ENCODE measurements around the gene PHF19. TPM values are rescaled to one million over a fixed set of nuclear protein-coding genes. Genes with fewer than 3 reads are reported as not detected.

The PHF19 gene
- total RNA-seq, 2 donors from 2014 or later, result 11.6 to 14.5 TPM

- intact Hi-C loops (cut with DNase I, micrococcal nuclease), result no loop called here
- ATAC-seq (no peak), DNase-seq (no peak)
These were observed 39.0 kb upstream of the PHF19 start for GRCh38 chr9:120915854-120916470.

- DNase-seq (no peak), ATAC-seq (no peak)
- intact Hi-C loops (cut with DNase I, micrococcal nuclease), result no loop called here
These were observed 38.0 kb upstream of the PHF19 start for GRCh38 chr9:120914953-120915352.

- DNase-seq (no peak), ATAC-seq (no peak)
- intact Hi-C loops (cut with DNase I, micrococcal nuclease), result no loop called here
These were observed 37.4 kb upstream of the PHF19 start for GRCh38 chr9:120914396-120914795.

GRCh38 chr9:120913647-120914264 lies 36.8 kb upstream of the PHF19 start:
- no peak for ATAC-seq
- DNase-seq, result no peak
- intact Hi-C loops (cut with DNase I, micrococcal nuclease), result no loop called here

GRCh38 chr9:120912958-120913646 lies 36.1 kb upstream of the PHF19 start:
- intact Hi-C loops (cut with DNase I, micrococcal nuclease), result no loop called here
- no peak for DNase-seq
- ATAC-seq, result no peak

- ATAC-seq, result no peak
- intact Hi-C loops (cut with DNase I, micrococcal nuclease), result no loop called here
- DNase-seq, result no peak
These were observed 34.4 kb upstream of the PHF19 start for GRCh38 chr9:120911295-120911837.

GRCh38 chr9:120910643-120911042 lies 33.7 kb upstream of the PHF19 start:
- no peak for DNase-seq
- no peak for ATAC-seq
- intact Hi-C loops (cut with DNase I, micrococcal nuclease), result no loop called here

GRCh38 chr9:120909904-120910303 lies 32.9 kb upstream of the PHF19 start:
- intact Hi-C loops (cut with DNase I, micrococcal nuclease), result no loop called here
- no peak for ATAC-seq
- DNase-seq, result no peak

- DNase-seq, result no peak
- ATAC-seq, result no peak
- intact Hi-C loops (cut with DNase I, micrococcal nuclease), result no loop called here
These were observed 28.6 kb upstream of the PHF19 start for GRCh38 chr9:120905315-120906164.

GRCh38 chr9:120904978-120905301 lies 28.0 kb upstream of the PHF19 start:
- DNase-seq (no peak), ATAC-seq (no peak)
- intact Hi-C loops (cut with DNase I, micrococcal nuclease), result no loop called here

- intact Hi-C loops (cut with DNase I, micrococcal nuclease), result no loop called here
- ATAC-seq (no peak), DNase-seq (peak in 1 of 2 donors; percentile 43)
These were observed 27.3 kb upstream of the PHF19 start for GRCh38 chr9:120904061-120904977.

GRCh38 chr9:120902569-120903535 lies 25.9 kb upstream of the PHF19 start:
- intact Hi-C loops (cut with DNase I, micrococcal nuclease), result no loop called here
- ATAC-seq, result no peak
- no peak for DNase-seq

- DNase-seq (no peak), ATAC-seq (no peak)
- intact Hi-C loops (cut with DNase I, micrococcal nuclease), result no loop called here
These were observed 25.0 kb upstream of the PHF19 start for GRCh38 chr9:120901755-120902568.

- DNase-seq, result no peak
- no peak for ATAC-seq
- intact Hi-C loops (cut with DNase I, micrococcal nuclease), result no loop called here
These were observed 23.8 kb upstream of the PHF19 start for GRCh38 chr9:120900824-120901223.

- no peak for DNase-seq
- intact Hi-C loops (cut with DNase I, micrococcal nuclease), result no loop called here
- ATAC-seq, result no peak
These were observed 22.6 kb upstream of the PHF19 start for GRCh38 chr9:120899490-120900068.

GRCh38 chr9:120898396-120898795 lies 21.4 kb upstream of the PHF19 start:
- intact Hi-C loops (cut with DNase I, micrococcal nuclease), result no loop called here
- no peak for DNase-seq
- ATAC-seq, result no peak
